NCI-H1930 (cell line): ENCODE data around the gene TMEM121.
"Not testable (repeated sequence)": the region's sequence is repeated elsewhere in the genome, so short reads cannot be mapped to it uniquely, and the experiment has no call there.

ENCODE experiments used
- DNase-seq, 2 experiments: peaks; one replicate each; lab custom pipeline; 2025; lab: John Stamatoyannopoulos, UW

The TMEM121 gene

GRCh38 chr14:105570482-105570881, 44.1 kb downstream of the TMEM121 start:
- DNase-seq, result no peak

- not testable (repeated sequence) for DNase-seq
These were observed 45.0 kb downstream of the TMEM121 start for GRCh38 chr14:105571181-105571951.

GRCh38 chr14:105572063-105572462, 45.7 kb downstream of the TMEM121 start:
- DNase-seq, result not testable (repeated sequence)

GRCh38 chr14:105573841-105574240, 47.5 kb downstream of the TMEM121 start:
- not testable (repeated sequence) for DNase-seq

- not testable (repeated sequence) for DNase-seq
These were observed 48.0 kb downstream of the TMEM121 start for GRCh38 chr14:105574411-105574810.

DNA sequence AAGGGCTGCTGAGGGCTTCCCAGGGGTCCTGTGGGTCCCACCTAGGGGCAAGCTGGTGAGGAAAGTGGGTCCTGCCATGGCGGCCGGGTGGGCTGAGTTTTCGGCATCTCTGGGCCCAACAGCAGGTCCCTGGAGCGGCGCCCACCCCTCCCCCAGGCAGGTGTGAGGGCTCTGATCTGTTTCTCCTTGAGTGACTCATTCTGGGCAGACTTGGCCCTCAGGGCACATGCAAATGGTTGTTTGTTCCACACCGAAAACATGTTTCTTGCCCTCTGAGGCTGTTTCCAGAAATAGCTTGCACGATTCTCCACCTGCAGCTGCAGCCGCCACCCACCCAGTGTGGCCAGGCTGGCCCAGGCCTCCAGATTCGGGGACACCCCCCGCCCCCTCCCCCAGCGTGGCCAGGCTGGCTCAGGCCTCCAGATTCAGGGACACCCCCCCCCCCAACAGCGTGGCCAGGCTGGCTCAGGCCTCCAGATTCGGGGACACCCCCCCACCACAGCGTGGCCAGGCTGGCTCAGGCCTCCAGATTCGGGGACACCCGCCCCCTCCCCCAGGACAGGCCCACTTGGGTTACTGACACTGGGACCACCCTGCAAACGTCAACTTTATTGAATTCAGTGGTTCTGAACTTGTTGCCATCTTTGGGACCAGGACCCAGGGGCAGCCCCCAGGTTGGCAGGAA, 48.8 kb downstream of the TMEM121 start:
- DNase-seq, result not testable (repeated sequence)

- no peak for DNase-seq
These were observed 50.2 kb downstream of the TMEM121 start for GRCh38 chr14:105576525-105577088.

DNA sequence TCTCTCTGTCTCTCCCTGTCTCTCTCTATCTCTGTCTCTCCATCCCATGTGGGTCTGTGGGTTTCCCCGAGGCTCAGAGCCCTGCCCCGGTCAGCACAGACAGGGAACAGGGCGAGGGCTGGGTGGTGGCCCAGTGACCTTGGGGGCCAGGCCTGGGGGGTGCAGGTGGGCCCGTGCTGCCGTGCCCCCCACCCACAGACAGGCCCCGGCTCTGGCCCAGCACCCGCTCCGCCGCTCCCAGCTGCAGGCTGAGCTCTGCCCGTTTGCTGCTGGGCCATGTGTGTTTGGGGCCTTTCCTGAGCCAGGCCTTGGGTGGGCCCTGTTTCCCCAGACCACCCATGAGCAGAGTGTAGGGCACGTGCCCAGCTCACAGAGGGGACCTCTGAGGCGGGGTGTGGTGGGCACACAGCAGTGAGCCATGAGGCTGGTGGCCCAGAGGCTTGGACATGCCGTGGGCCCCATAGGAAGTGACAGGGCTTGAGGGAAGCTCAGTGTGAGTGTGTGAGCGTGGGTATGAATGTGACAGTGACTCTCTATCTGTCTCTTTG, 51.0 kb downstream of the TMEM121 start:
- DNase-seq, result no peak

GRCh38 chr14:105578070-105578469, 51.7 kb downstream of the TMEM121 start:
- DNase-seq, result no peak

DNA sequence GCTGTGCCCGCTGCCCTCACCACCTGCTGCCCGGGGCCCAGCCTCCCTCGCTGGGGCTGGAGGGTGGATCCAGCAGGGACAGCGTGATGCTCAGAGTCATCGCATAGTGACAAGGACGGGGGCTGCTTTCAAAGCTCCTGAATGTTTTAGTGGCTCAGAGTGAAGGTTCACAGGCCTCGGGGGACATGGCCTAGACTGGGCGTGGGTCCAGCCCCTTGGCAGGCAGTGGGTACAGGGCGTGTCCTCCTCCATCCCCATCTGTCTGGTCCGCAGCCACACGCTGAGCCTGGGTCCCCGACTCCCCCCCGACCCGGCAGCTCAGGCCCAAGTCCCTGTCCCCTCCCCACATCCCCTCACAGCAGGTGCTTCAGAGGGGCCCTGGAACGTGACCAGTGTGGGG, 52.8 kb downstream of the TMEM121 start:
- not testable (repeated sequence) for DNase-seq
